22Rv1 (cell line): ENCODE results near the gene TLNRD1.

Experiments used
- CTCF ChIP-seq: fragments of 450-650 bp; IDR thresholded peaks from 2 replicates; pipeline ENCODE4 v1.5.1; 2017; ENCODE audit warnings: mild to moderate bottlenecking
- ZFX ChIP-seq: fragments of 450-650 bp; IDR thresholded peaks from 2 replicates; pipeline ENCODE4 v1.6.1; 2017; ENCODE audit warnings: antibody characterized with exemption, borderline replicate concordance

GRCh38 chr15:80990955-80991354 lies 9.8 kb upstream of the TLNRD1 start:
- TF ChIP-seq CTCF (no peak), ZFX (no peak)
